Transverse colon (tissue), 4 donors: ENCODE data around the gene TRPM6.

Experiments used
- CTCF ChIP-seq, 5 experiments: fragments of 200-600 bp in 3 of 5; fragments of 450-650 bp in 2 of 5; sonication (generic) in 3 of 5; IDR thresholded peaks; 1 replicate in 2 of 5; 2 replicates in 3 of 5; pipeline ENCODE4 v1.5.1; 2016 to 2017; ENCODE audit warnings: antibody characterized with exemption in 5 of 5, inconsistent platforms in 3 of 5, mild to moderate bottlenecking in 2 of 5, moderate library complexity in 1 of 5
- EP300 ChIP-seq: sonication (generic); formaldehyde crosslinking; IDR thresholded peaks from one replicate; pipeline ENCODE4 v1.6.1; 2017; ENCODE audit warnings: antibody characterized with exemption, low read depth
- POLR2A ChIP-seq: fragments of 450-650 bp; IDR thresholded peaks from one replicate; pipeline ENCODE4 v1.6.1; 2016; ENCODE audit warnings: antibody characterized with exemption, mild to moderate bottlenecking, moderate library complexity
- POLR2AphosphoS5 ChIP-seq, 3 donors: sonication (generic); formaldehyde crosslinking; IDR thresholded peaks; one replicate each; pipeline ENCODE4 v1.6.1; 2016; ENCODE audit warnings: antibody characterized with exemption in 3 of 3

GRCh38 chr9:74858751-74859414 lies 28.8 kb downstream of the TRPM6 start:
- TF ChIP-seq CTCF (IDR thresholded peaks at IDR 0.05) (no peak), POLR2AphosphoS5 (IDR thresholded peaks at IDR 0.05) (no peak), POLR2A (no peak), EP300 (no peak)
